NCI-H146 treated with DMSO at 0.1 percent for 48 hours (cell line): ENCODE data around the gene EFR3B.
"Not testable (repeated sequence)": the region's sequence is repeated elsewhere in the genome, so short reads cannot be mapped to it uniquely, and the experiment has no call there.

Source experiments
- DNase-seq: peaks from one replicate; lab custom pipeline; 2025; ENCODE audit not compliant: unreplicated experiment; lab: John Stamatoyannopoulos, UW

The EFR3B gene

GRCh38 chr2:25102352-25102751 is 60.5 kb downstream of the EFR3B start:
- DNase-seq: not testable (repeated sequence)

GRCh38 chr2:25103287-25103871 is 61.5 kb downstream of the EFR3B start:
- no peak for DNase-seq

- DNase-seq: no peak
Measured at GRCh38 chr2:25104736-25105135, 62.9 kb downstream of the EFR3B start.

GRCh38 chr2:25105336-25106085 is 63.6 kb downstream of the EFR3B start:
- peak; percentile 88 for DNase-seq

- DNase-seq: no peak
Measured at GRCh38 chr2:25109822-25110221, 67.9 kb downstream of the EFR3B start.

- no peak for DNase-seq
Measured at GRCh38 chr2:25112113-25112512, 70.2 kb downstream of the EFR3B start.

- DNase-seq: no peak
Measured at GRCh38 chr2:25115249-25115883, 73.5 kb downstream of the EFR3B start.

- DNase-seq: no peak
Measured at GRCh38 chr2:25115902-25116301, 74.0 kb downstream of the EFR3B start.

GRCh38 chr2:25116956-25117355 is 75.1 kb downstream of the EFR3B start:
- DNase-seq: no peak

GRCh38 chr2:25119263-25119662 is 77.4 kb downstream of the EFR3B start:
- DNase-seq: no peak

GRCh38 chr2:25122367-25122766 is 80.5 kb downstream of the EFR3B start:
- DNase-seq: no peak

DNA sequence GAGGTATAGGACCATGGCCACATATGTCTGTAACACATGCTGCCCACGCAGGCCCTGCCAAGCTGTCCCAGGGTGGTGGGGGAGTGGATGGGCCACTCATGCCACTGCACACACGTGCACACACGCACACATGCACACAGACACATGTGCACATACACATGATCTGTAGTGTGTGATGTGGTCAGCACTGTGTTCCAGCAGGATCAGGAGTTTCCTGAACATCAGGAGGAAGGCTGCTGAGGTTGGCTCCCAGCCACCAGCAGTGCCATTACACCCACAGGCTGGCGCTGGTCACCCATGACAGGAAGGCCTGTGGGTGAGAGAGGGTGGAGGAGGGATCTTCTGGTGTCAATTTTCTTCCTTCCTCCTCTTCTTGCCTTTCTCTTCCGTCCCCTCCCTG is 81.8 kb downstream of the EFR3B start:
- no peak for DNase-seq

DNA sequence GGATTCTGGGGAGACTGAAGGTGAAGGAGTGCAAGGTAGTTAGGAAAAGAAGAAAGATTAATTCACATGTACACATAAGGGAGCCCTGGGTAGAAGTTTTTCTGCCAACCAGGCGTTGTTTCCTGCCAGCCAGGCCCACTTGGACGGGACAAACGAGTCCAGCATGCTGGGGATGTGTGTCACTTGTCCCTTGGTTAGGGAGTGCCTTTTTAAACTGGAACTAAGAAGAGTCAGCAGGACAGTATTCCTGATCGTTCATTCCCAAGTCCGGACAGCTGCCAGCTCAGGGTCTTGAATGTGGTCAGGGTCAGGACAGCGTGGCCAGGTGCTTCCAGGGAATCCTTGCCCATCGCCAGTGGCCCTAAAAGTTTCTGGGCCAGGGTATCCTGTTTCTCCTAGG is 83.3 kb downstream of the EFR3B start:
- no peak for DNase-seq

GRCh38 chr2:25125976-25126375 is 84.1 kb downstream of the EFR3B start:
- DNase-seq: no peak

GRCh38 chr2:25127071-25127470 is 85.2 kb downstream of the EFR3B start:
- not testable (repeated sequence) for DNase-seq

DNA sequence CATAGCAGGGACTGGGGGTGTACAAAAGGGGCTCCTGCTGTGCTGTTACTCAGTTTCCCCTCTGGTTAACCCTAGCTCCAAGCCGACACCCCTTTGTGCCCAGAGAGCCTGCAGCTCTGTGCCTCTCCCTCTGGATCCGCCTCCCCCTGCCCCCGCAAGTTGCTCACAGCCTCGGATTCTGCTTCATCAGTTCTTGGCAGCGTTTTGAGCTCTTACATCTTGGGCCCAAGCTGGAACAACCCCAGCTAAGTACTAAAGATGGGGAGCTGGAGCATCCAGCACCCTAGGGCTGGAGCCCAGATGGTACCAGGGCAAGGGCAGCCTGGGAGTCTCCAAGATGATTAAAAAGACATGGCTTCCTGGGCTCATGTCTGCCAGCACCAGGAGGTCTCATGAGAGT is 85.8 kb downstream of the EFR3B start:
- no peak for DNase-seq

DNA sequence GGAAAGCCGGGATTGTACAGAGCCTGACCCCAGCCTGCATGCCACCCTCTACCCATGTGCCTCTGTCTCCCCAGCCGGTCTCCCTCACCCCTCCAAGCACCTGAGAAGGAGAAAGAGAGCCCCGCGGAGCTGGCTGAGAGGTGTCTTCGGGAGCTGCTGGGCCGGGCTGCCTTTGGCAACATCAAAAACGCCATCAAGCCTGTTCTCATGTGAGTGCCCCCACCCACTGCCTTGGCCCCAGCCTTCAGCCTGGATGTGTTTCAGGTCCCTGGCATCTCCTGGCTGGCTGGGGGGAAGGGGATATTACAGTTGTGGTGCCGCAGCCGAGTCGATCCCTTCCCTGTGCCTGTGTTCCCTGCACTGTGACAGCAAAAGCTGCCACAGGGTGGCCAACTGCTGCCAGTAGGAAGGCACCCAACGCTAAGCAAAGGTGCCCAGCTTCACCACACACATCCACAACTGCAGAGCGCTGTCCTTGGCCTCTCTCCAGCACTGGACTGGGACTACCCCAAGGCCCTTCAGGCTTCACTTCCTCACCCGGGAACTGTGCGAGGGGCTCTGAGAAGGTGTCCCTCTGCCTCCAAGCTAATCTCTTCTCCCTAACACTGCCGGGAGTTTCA is 88.1 kb downstream of the EFR3B start:
- DNase-seq: no peak

GRCh38 chr2:25131253-25131566 is 89.3 kb downstream of the EFR3B start:
- DNase-seq: no peak

DNA sequence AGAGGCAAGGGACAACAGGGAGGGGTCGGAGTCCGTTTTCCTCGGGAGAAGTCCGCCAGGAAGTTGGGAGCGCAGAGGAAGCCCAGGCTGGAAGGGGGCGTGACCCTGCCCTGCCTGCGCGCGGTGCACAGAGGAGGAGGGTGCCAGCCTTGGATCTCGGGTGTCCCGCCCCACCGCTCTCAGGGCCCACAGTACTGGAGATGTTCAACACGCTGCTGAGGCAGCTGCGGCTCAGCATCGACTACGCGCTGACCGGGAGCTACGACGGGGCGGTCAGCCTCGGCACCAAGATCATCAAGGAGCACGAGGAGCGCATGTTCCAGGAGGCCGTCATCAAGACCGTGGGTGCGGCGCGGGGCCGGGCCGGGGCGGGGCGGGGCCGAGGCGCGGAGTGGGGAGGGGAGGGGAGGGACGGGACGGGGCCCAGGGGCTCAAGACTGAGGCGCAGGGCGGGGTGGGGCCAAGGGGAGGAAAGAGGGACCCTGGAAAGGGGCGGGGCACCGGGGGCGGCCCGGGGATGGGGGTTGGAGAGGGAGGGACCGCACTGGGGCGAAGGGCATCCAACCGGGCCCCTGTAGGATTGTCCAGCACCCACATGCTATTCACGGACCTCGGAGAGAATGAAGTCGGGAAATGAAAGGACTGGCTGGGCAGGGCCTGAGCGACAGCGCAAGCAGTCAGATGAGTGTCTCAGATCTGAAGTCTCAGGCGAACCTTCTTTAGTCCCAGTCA is 89.9 kb downstream of the EFR3B start:
- DNase-seq: no peak

GRCh38 chr2:25132299-25132635 is 90.4 kb downstream of the EFR3B start:
- no peak for DNase-seq

GRCh38 chr2:25132693-25133092 is 90.8 kb downstream of the EFR3B start:
- DNase-seq: no peak

- not testable (repeated sequence) for DNase-seq
Measured at GRCh38 chr2:25140535-25140934, 98.7 kb downstream of the EFR3B start.
